OCI-LY1 (cell line): ENCODE data around the gene LRMDA.

Source experiments
- H2AFZ ChIP-seq: fragments of 200-600 bp; sonication (generic), shearing (Covaris generic); 2 replicates; pipeline ENCODE4 v1.6.0; 2014; ENCODE audit warnings: antibody characterized with exemption, mild to moderate bottlenecking, low read length
- H3F3A ChIP-seq: fragments of 200-600 bp; sonication (generic), shearing (Covaris generic); 2 replicates; pipeline ENCODE4 v1.6.0; 2014; ENCODE audit warnings: mild to moderate bottlenecking, antibody characterized with exemption, low read length, moderate library complexity; ENCODE audit not compliant: insufficient read depth
- H3K27ac ChIP-seq: fragments of 200-600 bp; sonication (generic); 2 replicates; pipeline ENCODE4 v1.5.1; 2014; ENCODE audit warnings: low read length, mixed run types, mild to moderate bottlenecking, low read depth; ENCODE audit not compliant: poor library complexity, severe bottlenecking
- H3K27me3 ChIP-seq: fragments of 200-600 bp; sonication (generic); 2 replicates; pipeline ENCODE4 v1.6.0; 2014; ENCODE audit warnings: antibody characterized with exemption, mild to moderate bottlenecking, low read length, moderate library complexity; ENCODE audit not compliant: insufficient read depth
- H3K36me3 ChIP-seq: fragments of 200-600 bp; sonication (generic); 2 replicates; pipeline ENCODE4 v1.6.1; 2014; ENCODE audit warnings: mild to moderate bottlenecking, antibody characterized with exemption, low read length, moderate library complexity, mixed read lengths; ENCODE audit not compliant: insufficient read depth
- H3K4me1 ChIP-seq: fragments of 200-600 bp; sonication (generic); 2 replicates; pipeline ENCODE4 v1.5.1; 2014; ENCODE audit warnings: mild to moderate bottlenecking, low read length, moderate library complexity; ENCODE audit not compliant: insufficient read depth, severe bottlenecking
- H3K4me2 ChIP-seq: fragments of 200-600 bp; sonication (generic), shearing (Covaris generic); 2 replicates; pipeline ENCODE4 v1.6.1; 2014; ENCODE audit warnings: low read length
- H3K4me3 ChIP-seq: fragments of 200-600 bp; sonication (generic); 2 replicates; pipeline ENCODE4 v1.5.1; 2014; ENCODE audit warnings: low read length, low read depth, mild to moderate bottlenecking, mixed read lengths; ENCODE audit not compliant: poor library complexity, severe bottlenecking
- H3K79me2 ChIP-seq: fragments of 200-600 bp; shearing (Covaris generic); 2 replicates; pipeline ENCODE4 v1.6.1; 2016; ENCODE audit warnings: mixed run types, low read length, mixed read lengths; ENCODE audit not compliant: insufficient read depth
- H3K9ac ChIP-seq: fragments of 200-600 bp; sonication (generic), shearing (Covaris generic); 2 replicates; pipeline ENCODE4 v1.6.1; 2014; ENCODE audit warnings: mild to moderate bottlenecking, low read length, mixed read lengths
- H3K9me2 ChIP-seq: fragments of 200-600 bp; sonication (generic), shearing (Covaris generic); 2 replicates; pipeline ENCODE4 v1.6.1; 2014; ENCODE audit warnings: low read depth, mild to moderate bottlenecking, low read length, mixed read lengths
- H3K9me3 ChIP-seq: fragments of 200-600 bp; shearing (Covaris generic); 2 replicates; pipeline ENCODE4 v1.6.1; 2014; ENCODE audit warnings: low read length, mixed read lengths
- H4K20me1 ChIP-seq: fragments of 200-600 bp; sonication (generic), shearing (Covaris generic); 2 replicates; pipeline ENCODE4 v1.6.0; 2016; ENCODE audit warnings: mild to moderate bottlenecking, low read length; ENCODE audit not compliant: insufficient read depth
- CTCF ChIP-seq: fragments of 200-600 bp; sonication (generic), shearing (Covaris generic); IDR thresholded peaks from 2 replicates; pipeline ENCODE4 v1.5.1; 2017; ENCODE audit warnings: mild to moderate bottlenecking, antibody characterized with exemption, low read length, moderate library complexity, mixed read lengths
- EZH2 ChIP-seq: fragments of 200-600 bp; sonication (generic), shearing (Covaris generic); IDR thresholded peaks from 2 replicates; pipeline ENCODE4 v1.8.0; 2017; ENCODE audit warnings: borderline replicate concordance, mixed run types, mild to moderate bottlenecking, antibody characterized with exemption, low read length, moderate library complexity, mixed read lengths

Gene LRMDA

DNA sequence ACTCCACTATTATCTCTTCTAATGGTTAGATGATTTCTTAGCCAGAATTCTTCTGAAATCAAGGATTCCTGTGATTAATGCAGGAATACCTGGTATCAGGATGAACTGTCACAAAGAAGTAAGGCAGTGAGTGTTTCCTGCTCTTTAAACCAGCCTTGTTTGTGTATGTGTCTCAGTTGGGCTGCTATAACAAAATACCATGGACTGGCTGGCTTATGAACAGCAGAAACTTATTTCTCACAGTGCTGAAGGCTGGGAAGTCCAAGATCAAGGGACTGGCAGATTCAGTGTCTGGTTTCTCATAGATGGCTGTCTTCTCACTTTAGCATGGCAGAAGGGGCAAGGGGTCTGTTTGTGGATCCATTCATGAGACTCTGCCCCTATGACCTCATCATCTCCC lies 42.7 kb downstream of the LRMDA start:
- no peaks in the 10 kb centered on the region for H3K27me3 ChIP-seq
- H3K4me1 ChIP-seq, result no peaks in the 10 kb centered on the region
- H3K4me3 ChIP-seq, result no peak overlapping the region
- H3K36me3 ChIP-seq, result no peaks in the 10 kb centered on the region
- H3K4me2 ChIP-seq, result no peak overlapping the region
- no peaks in the 10 kb centered on the region for H3K79me2 ChIP-seq
- no peaks in the 10 kb centered on the region for H4K20me1 ChIP-seq
- H3K27ac ChIP-seq, result no peak overlapping the region
- no peak overlapping the region for H3K9ac ChIP-seq
- no peaks in the 10 kb centered on the region for H3K9me3 ChIP-seq
- H3K9me2 ChIP-seq, result no peaks in the 10 kb centered on the region
- H2AFZ ChIP-seq, result no peak overlapping the region
- no peak for TF ChIP-seq EZH2
- no peak for TF ChIP-seq CTCF
- no peaks in the 10 kb centered on the region for H3F3A ChIP-seq

DNA sequence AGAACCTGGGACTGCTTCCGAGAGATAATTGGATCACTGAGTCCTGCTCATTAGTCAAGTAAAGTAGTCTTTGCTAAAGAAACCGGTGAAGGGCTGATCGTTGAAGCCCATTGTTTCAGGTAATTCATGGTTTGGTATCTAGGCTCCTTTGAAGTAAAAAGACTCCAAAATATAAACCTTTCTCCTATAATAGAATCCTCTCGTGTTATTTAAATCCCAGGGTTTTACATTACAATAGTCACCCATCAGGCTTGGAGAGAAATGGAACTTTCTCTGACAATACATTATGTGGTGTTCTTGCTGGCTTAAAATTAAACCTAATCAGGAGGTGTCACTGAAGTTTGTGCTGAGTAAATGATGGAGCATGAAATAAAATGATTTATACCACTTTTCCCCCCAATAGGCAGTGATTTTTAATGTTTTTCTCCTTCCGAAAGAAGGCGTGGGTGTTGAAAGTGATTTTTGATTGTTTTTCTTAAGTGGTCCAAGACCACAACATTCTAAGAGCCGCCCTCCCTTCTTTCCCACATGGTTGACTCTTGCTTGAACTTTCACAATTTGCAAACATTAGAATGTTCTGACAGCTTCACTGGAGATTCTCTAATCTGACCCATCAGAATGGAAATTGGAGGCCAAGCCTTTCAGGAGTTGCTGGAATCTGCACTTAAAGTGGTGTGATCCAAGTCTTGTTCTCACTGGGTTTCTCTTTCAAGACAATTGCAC lies 44.2 kb downstream of the LRMDA start:
- no peaks in the 10 kb centered on the region for H3K4me1 ChIP-seq
- H3K27me3 ChIP-seq, result no peaks in the 10 kb centered on the region

GRCh38 chr10:75476569-75476968 lies 45.1 kb downstream of the LRMDA start:
- no peak overlapping the region for H2AFZ ChIP-seq
- no peaks in the 10 kb centered on the region for H3K27me3 ChIP-seq
- H3K4me2 ChIP-seq, result no peak overlapping the region
- no peak overlapping the region for H3K9ac ChIP-seq
- no peaks in the 10 kb centered on the region for H3K9me3 ChIP-seq
- H3F3A ChIP-seq, result no peaks in the 10 kb centered on the region
- TF ChIP-seq CTCF (no peak), EZH2 (no peak)
- H3K4me3 ChIP-seq, result no peak overlapping the region
- no peaks in the 10 kb centered on the region for H3K79me2 ChIP-seq
- no peaks in the 10 kb centered on the region for H3K9me2 ChIP-seq
- no peaks in the 10 kb centered on the region for H3K4me1 ChIP-seq
- no peaks in the 10 kb centered on the region for H4K20me1 ChIP-seq
- no peaks in the 10 kb centered on the region for H3K36me3 ChIP-seq
- no peak overlapping the region for H3K27ac ChIP-seq

More for the DNA sequence above, 44.2 kb downstream of the LRMDA start:
- Histone ChIP-seq H3K4me3 (no peak overlapping the region), H3K27ac (no peak overlapping the region), H3K9me3 (no peaks in the 10 kb centered on the region), H2AFZ (no peak overlapping the region), H3F3A (no peaks in the 10 kb centered on the region), H3K9ac (no peak overlapping the region), H3K79me2 (no peaks in the 10 kb centered on the region), H3K9me2 (no peaks in the 10 kb centered on the region), H4K20me1 (no peaks in the 10 kb centered on the region), H3K36me3 (no peaks in the 10 kb centered on the region), H3K4me2 (no peak overlapping the region)
- no peak for TF ChIP-seq CTCF
- TF ChIP-seq EZH2, result no peak
